Measurements from ENCODE around the gene TTLL10. TPM values are rescaled to one million over a fixed set of nuclear protein-coding genes. Genes with fewer than 3 reads are reported as not detected.

The TTLL10 gene
- total RNA-seq, 1 experiment from 2014 or later = 0.68 TPM

GRCh38 chr1:1142844-1143243, 30.8 kb upstream of the TTLL10 start:
- Histone ChIP-seq H4K91ac (ENCODE audit: insufficient read length, low read depth, low read length) (no peak overlapping the region), H3K4me1 (ENCODE audit: insufficient read depth, low read length) (no peaks in the 10 kb centered on the region; the same call in 1 of the 2 replicates), H2AFZ (ENCODE audit: low read length) (no peak overlapping the region), H3K27ac (ENCODE audit: insufficient read length, low read depth, low read length) (no peak overlapping the region), H3K56ac (ENCODE audit: insufficient read length, low read depth, low read length) (no peak overlapping the region), H2BK20ac (ENCODE audit: low read depth, low read length, poor library complexity, severe bottlenecking) (no peak overlapping the region), H3K27me3 (ENCODE audit: insufficient read depth, low read length) (no peaks in the 10 kb centered on the region), H3K79me2 (ENCODE audit: insufficient read depth, low read length) (no peaks in the 10 kb centered on the region), H3K4me2 (ENCODE audit: insufficient read depth, insufficient read length, low read length) (no peak overlapping the region), H3K23ac (ENCODE audit: insufficient read length, low read depth, low read length) (no peak overlapping the region), H2BK12ac (ENCODE audit: insufficient read length, low read depth, low read length) (no peak overlapping the region), H3K14ac (ENCODE audit: insufficient read depth, low read length) (no peak overlapping the region), H4K20me1 (ENCODE audit: control insufficient read depth, insufficient read depth, insufficient read length) (no peaks in the 10 kb centered on the region), H3K4ac (ENCODE audit: low read depth, low read length) (no peak overlapping the region), H3K9me3 (ENCODE audit: control insufficient read depth, low read depth, low read length) (no peaks in the 10 kb centered on the region), H4K5ac (ENCODE audit: insufficient read length, low read depth, low read length) (no peak overlapping the region), H3K9ac (ENCODE audit: extremely low read depth, insufficient read length, low read length) (no peak overlapping the region), H4K8ac (replicated peaks; ENCODE audit: insufficient read length, low read depth, low read length) (no peak overlapping the region), H2BK15ac (ENCODE audit: low read depth, low read length) (no peak overlapping the region), H3T11ph (ENCODE audit: low read length) (no peak overlapping the region), H2BK120ac (ENCODE audit: low read depth, low read length, poor library complexity, severe bottlenecking) (no peak overlapping the region), H2BK5ac (ENCODE audit: insufficient read length, low read length) (no peak overlapping the region), H3K18ac (ENCODE audit: insufficient read length, low read depth, low read length) (no peak overlapping the region), H3K23me2 (ENCODE audit: insufficient read length, low read depth, low read length, poor library complexity, severe bottlenecking) (no peaks in the 10 kb centered on the region), H3K79me1 (ENCODE audit: insufficient read depth, low read depth, low read length, poor library complexity, severe bottlenecking) (no peaks in the 10 kb centered on the region), H2AK5ac (ENCODE audit: insufficient read length, low read length) (no peak overlapping the region)
- Mint-ChIP-seq H3K27ac (no peak overlapping the region), H3K4me1 (peaks cover 4 to 18% of the 10 kb centered on the region in 2 experiments; a peak in 3 of 4 replicates), H3K4me3 (no peak overlapping the region), H3K9me3 (no peaks in the 10 kb centered on the region; a peak in 1 of 5 replicates), H3K36me3 (ENCODE audit: insufficient read depth in 1 of 3, low read depth in 3 of 3) (no peaks in the 10 kb centered on the region), H3K27me3 (ENCODE audit: low read depth) (peaks cover 8% of the 10 kb centered on the region)
- DNase-seq = no peak
- no peak for TF ChIP-seq CTCF (conservative IDR thresholded peaks at IDR 0.05)
- no CpG with 5 or more reads among the region's 19 CpGs for WGBS (ENCODE audit: extremely low coverage, insufficient read length, low lambda C conversion rate)

Data from H9 (cell line).